GM18951 (cell line): ENCODE results near the gene HS6ST1.

Source experiments
- POLR2A ChIP-seq: IDR thresholded peaks from 4 replicates; pipeline ENCODE4 v1.6.1; 2011; ENCODE audit warnings: mild to moderate bottlenecking; ENCODE audit not compliant: insufficient read length, insufficient read depth; ENCODE audit errors: extremely low read depth
- in situ Hi-C: fragments of 300-500 bp; cut with MboI; formaldehyde crosslinking; loops from one replicate; pipeline ENCODE4 v1.12.0; 2022; ENCODE audit warnings: low sequenced_read_pairs, mixed read lengths, inconsistent platforms; ENCODE audit not compliant: unreplicated experiment

Gene HS6ST1

GRCh38 chr2:128236491-128237035, 82.1 kb downstream of the HS6ST1 start:
- in situ Hi-C loops = no loop called here
- no peak for TF ChIP-seq POLR2A

- in situ Hi-C loops = no loop called here
Observed at GRCh38 chr2:128235581-128235980, 83.1 kb downstream of the HS6ST1 start.

GRCh38 chr2:128234613-128235012, 84.1 kb downstream of the HS6ST1 start:
- in situ Hi-C loops = no loop called here

More at GRCh38 chr2:128235581-128235980, 83.1 kb downstream of the HS6ST1 start:
- no peak for TF ChIP-seq POLR2A

GRCh38 chr2:128233790-128234395, 84.8 kb downstream of the HS6ST1 start:
- in situ Hi-C loops = no loop called here
- no peak for TF ChIP-seq POLR2A

More at GRCh38 chr2:128234613-128235012, 84.1 kb downstream of the HS6ST1 start:
- no peak for TF ChIP-seq POLR2A

- in situ Hi-C loops = no loop called here
- no peak for TF ChIP-seq POLR2A
Observed at GRCh38 chr2:128232965-128233789, 85.5 kb downstream of the HS6ST1 start.

GRCh38 chr2:128228894-128229293, 89.8 kb downstream of the HS6ST1 start:
- in situ Hi-C loops = no loop called here
- no peak for TF ChIP-seq POLR2A

GRCh38 chr2:128227862-128228261, 90.8 kb downstream of the HS6ST1 start:
- TF ChIP-seq POLR2A = no peak
- in situ Hi-C loops = no loop called here

GRCh38 chr2:128219891-128220290, 98.8 kb downstream of the HS6ST1 start:
- no peak for TF ChIP-seq POLR2A
- in situ Hi-C loops = no loop called here

- in situ Hi-C loops = no loop called here
Observed at GRCh38 chr2:128217671-128218070, 101.0 kb downstream of the HS6ST1 start.

GRCh38 chr2:128215897-128216642, 102.6 kb downstream of the HS6ST1 start:
- no peak for TF ChIP-seq POLR2A
- in situ Hi-C loops = no loop called here

More at GRCh38 chr2:128217671-128218070, 101.0 kb downstream of the HS6ST1 start:
- no peak for TF ChIP-seq POLR2A
